HEK293T (cell line): Measurements from ENCODE around the gene MRPS2.

Experiments
- ELF4 ChIP-seq: fragments of 450-650 bp; IDR thresholded peaks from 2 replicates; pipeline ENCODE4 v1.6.1; 2017; ENCODE audit warnings: antibody characterized with exemption
- NFRKB ChIP-seq: fragments of 450-650 bp; IDR thresholded peaks from 2 replicates; pipeline ENCODE4 v1.6.1; 2016; ENCODE audit warnings: mild to moderate bottlenecking, moderate library complexity
- SP1 ChIP-seq: fragments of 450-650 bp; IDR thresholded peaks from 2 replicates; pipeline ENCODE4 v1.6.1; 2017
- ZNF384 ChIP-seq: fragments of 450-650 bp; IDR thresholded peaks from 2 replicates; pipeline ENCODE4 v1.6.1; 2016

DNA sequence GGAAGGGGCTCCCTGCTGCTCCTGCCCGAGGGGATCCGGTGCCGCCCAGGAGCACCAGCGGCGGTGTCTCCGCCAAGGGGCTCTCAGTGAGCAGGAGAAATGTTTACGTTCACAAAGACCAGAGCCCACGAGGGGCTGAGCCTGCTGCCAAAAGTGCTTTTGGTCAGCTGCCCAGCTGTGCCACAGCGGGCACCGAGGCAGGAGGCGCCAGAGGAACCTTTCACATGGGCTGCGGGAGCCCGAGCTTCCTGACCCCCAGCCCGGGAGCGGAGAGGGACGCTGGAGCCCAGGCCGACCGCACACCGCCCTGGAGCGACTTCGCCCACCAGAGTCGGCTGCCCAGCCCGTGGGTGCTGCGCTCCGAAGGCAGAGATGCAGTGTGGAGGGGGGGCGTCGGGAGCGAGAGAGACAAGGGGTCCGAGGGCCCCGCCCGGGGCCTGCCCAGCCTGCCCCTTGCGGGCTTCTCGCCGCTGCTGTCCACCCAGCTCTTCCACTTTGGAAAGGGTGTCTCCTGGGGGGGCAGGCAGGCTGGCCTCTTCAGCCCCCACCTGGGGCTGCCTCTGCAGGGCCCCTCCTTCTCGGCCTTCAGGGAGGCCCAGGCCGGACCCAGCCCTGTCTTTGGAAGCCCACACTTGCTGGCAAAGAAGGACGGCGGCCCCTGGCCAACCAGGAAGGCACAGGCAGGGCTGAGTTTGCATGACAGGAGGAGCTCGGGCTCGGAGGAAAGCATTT is 13.0 kb upstream of the MRPS2 start:
- no peak for TF ChIP-seq SP1
- no peak for TF ChIP-seq NFRKB
- TF ChIP-seq ZNF384, result no peak
- TF ChIP-seq ELF4, result no peak
